Ishikawa (cell line): ENCODE measurements around the gene KIN.

Experiments
- CEBPB ChIP-seq: IDR thresholded peaks from 2 replicates; pipeline ENCODE4 v1.6.1; 2012
- CREB1 ChIP-seq: IDR thresholded peaks from 2 replicates; pipeline ENCODE4 v1.6.1; 2012; ENCODE audit warnings: low read depth
- EGR1 ChIP-seq: IDR thresholded peaks from 2 replicates; pipeline ENCODE4 v1.6.1; 2012
- EP300 ChIP-seq: IDR thresholded peaks from 2 replicates; pipeline ENCODE4 v1.6.1; 2012; ENCODE audit warnings: borderline replicate concordance
- FOXM1 ChIP-seq: IDR thresholded peaks from 2 replicates; pipeline ENCODE4 v1.6.1; 2012; ENCODE audit warnings: low read depth, borderline replicate concordance
- MAX ChIP-seq: IDR thresholded peaks from 2 replicates; pipeline ENCODE4 v1.6.1; 2012
- NFIC ChIP-seq: IDR thresholded peaks from 2 replicates; pipeline ENCODE4 v1.6.1; 2012
- RAD21 ChIP-seq: IDR thresholded peaks from 2 replicates; pipeline ENCODE4 v1.6.1; 2012; ENCODE audit warnings: low read depth
- TAF1 ChIP-seq: IDR thresholded peaks from 2 replicates; pipeline ENCODE4 v1.6.1; 2012; ENCODE audit warnings: low read depth, mild to moderate bottlenecking
- TCF12 ChIP-seq: IDR thresholded peaks from 2 replicates; pipeline ENCODE4 v1.6.1; 2012; ENCODE audit warnings: low read depth
- TEAD4 ChIP-seq: IDR thresholded peaks from 2 replicates; pipeline ENCODE4 v1.6.1; 2012
- YY1 ChIP-seq: IDR thresholded peaks from 2 replicates; pipeline ENCODE4 v1.6.1; 2012; ENCODE audit warnings: low read depth
- ZBTB7A ChIP-seq: IDR thresholded peaks from 2 replicates; pipeline ENCODE4 v1.6.1; 2012; ENCODE audit warnings: low read depth
- TF ChIP-seq, protein P1 (sequence below): IDR thresholded peaks from 2 replicates; pipeline ENCODE4 v1.6.1; 2012; ENCODE audit warnings: low read depth, mild to moderate bottlenecking
- TF ChIP-seq, protein P2 (sequence below): IDR thresholded peaks from 2 replicates; pipeline ENCODE4 v1.6.1; 2012

The KIN gene

DNA sequence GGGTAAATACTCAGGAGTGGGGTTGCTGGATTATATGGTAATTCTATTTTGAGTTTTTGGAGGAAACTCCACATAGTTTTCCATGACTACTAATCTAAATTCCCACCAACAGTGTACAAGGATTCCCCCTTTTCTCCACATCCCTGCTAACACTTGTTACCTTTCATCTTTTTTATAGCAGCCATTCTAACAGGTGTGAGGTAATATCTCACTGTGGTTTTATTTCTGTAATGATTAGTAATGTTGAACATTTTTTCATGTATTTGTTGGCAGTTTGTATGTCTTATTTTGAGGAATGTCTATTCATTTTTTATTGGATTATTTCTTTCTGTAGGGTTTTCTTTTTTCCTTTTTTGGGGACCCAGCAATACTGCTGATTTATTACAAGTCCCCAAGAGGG is 45.4 kb upstream of the KIN start:
- TF ChIP-seq ZBTB7A (no peak), EGR1 (no peak), TCF12 (no peak), FOXM1 (no peak), TEAD4 (no peak), CREB1 (no peak), EP300 (no peak), MAX (no peak), YY1 (no peak), NFIC (no peak), RAD21 (no peak), TAF1 (no peak)
- TF ChIP-seq, protein P1, sequence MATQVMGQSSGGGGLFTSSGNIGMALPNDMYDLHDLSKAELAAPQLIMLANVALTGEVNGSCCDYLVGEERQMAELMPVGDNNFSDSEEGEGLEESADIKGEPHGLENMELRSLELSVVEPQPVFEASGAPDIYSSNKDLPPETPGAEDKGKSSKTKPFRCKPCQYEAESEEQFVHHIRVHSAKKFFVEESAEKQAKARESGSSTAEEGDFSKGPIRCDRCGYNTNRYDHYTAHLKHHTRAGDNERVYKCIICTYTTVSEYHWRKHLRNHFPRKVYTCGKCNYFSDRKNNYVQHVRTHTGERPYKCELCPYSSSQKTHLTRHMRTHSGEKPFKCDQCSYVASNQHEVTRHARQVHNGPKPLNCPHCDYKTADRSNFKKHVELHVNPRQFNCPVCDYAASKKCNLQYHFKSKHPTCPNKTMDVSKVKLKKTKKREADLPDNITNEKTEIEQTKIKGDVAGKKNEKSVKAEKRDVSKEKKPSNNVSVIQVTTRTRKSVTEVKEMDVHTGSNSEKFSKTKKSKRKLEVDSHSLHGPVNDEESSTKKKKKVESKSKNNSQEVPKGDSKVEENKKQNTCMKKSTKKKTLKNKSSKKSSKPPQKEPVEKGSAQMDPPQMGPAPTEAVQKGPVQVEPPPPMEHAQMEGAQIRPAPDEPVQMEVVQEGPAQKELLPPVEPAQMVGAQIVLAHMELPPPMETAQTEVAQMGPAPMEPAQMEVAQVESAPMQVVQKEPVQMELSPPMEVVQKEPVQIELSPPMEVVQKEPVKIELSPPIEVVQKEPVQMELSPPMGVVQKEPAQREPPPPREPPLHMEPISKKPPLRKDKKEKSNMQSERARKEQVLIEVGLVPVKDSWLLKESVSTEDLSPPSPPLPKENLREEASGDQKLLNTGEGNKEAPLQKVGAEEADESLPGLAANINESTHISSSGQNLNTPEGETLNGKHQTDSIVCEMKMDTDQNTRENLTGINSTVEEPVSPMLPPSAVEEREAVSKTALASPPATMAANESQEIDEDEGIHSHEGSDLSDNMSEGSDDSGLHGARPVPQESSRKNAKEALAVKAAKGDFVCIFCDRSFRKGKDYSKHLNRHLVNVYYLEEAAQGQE = no peak
- TF ChIP-seq, protein P2, sequence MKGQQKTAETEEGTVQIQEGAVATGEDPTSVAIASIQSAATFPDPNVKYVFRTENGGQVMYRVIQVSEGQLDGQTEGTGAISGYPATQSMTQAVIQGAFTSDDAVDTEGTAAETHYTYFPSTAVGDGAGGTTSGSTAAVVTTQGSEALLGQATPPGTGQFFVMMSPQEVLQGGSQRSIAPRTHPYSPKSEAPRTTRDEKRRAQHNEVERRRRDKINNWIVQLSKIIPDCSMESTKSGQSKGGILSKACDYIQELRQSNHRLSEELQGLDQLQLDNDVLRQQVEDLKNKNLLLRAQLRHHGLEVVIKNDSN = no peak

GRCh38 chr10:7832060-7832459 is 44.3 kb upstream of the KIN start:
- TF ChIP-seq NFIC = no peak
- TF ChIP-seq EP300 = no peak
- TF ChIP-seq, protein P2 = no peak
- TF ChIP-seq CEBPB = no peak
- no peak for TF ChIP-seq YY1
- TF ChIP-seq EGR1 = no peak
- no peak for TF ChIP-seq RAD21
- no peak for TF ChIP-seq MAX

GRCh38 chr10:7829289-7829834 is 41.6 kb upstream of the KIN start:
- TF ChIP-seq FOXM1 (no peak), EP300 (no peak), TAF1 (no peak), TCF12 (no peak), YY1 (no peak), CREB1 (no peak)
- TF ChIP-seq, protein P1 = no peak

DNA sequence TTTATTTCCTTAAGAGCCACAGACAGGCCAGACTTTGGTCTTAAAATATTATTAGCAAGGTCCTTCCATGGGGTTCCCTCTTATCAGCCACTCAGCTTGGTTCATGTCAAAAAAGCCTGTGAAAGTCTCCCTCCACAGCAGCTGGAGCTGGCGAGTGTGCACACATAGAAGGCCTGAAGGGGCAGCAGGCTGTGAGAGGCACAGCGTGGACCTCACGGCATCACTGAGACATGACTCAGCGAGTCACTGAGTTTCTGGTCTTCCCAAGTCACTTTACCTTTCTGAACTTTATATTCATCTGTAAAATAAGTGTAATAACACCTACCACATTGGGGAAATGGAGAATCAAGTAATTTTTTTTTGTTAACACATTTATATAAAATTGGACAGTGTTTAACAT is 39.2 kb upstream of the KIN start:
- TF ChIP-seq CREB1 = no peak
- TF ChIP-seq EP300 = no peak
- no peak for TF ChIP-seq TAF1
- TF ChIP-seq FOXM1 = no peak
- no peak for TF ChIP-seq NFIC
- TF ChIP-seq, protein P2 = no peak
- TF ChIP-seq TEAD4 = no peak
- no peak for TF ChIP-seq RAD21
- no peak for TF ChIP-seq TCF12

DNA sequence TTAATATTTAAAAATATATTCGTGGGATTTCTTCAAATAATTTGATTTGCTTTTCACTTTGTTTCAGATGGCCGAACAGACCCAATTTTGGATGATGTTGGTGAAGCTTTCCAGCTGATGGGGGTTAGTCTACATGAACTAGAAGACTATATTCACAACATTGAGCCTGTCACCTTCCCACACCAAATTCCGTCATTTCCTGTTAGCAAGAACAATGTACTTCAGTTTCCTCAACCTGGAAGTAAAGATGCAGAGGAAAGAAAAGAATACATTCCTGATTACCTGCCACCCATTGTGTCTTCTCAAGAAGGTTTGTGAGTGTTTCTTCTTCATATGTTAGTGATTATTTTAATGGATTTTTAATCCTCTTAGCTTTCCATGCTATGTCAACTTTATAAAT is 36.5 kb upstream of the KIN start:
- TF ChIP-seq EP300 (no peak), MAX (no peak), NFIC (no peak), YY1 (no peak), CEBPB (no peak), CREB1 (no peak), ZBTB7A (no peak)
- TF ChIP-seq, protein P2 = no peak
